SW480 (cell line): ENCODE data around the gene C1QL1.
A peak's percentile ranks its signal among the peaks of the same experiment; 100 is the strongest.

Experiments used
- DNase-seq: peaks from one replicate; pipeline ENCODE4 v3.0.0-alpha.2; 2016; ENCODE audit warnings: low spot score

C1QL1 gene

DNA sequence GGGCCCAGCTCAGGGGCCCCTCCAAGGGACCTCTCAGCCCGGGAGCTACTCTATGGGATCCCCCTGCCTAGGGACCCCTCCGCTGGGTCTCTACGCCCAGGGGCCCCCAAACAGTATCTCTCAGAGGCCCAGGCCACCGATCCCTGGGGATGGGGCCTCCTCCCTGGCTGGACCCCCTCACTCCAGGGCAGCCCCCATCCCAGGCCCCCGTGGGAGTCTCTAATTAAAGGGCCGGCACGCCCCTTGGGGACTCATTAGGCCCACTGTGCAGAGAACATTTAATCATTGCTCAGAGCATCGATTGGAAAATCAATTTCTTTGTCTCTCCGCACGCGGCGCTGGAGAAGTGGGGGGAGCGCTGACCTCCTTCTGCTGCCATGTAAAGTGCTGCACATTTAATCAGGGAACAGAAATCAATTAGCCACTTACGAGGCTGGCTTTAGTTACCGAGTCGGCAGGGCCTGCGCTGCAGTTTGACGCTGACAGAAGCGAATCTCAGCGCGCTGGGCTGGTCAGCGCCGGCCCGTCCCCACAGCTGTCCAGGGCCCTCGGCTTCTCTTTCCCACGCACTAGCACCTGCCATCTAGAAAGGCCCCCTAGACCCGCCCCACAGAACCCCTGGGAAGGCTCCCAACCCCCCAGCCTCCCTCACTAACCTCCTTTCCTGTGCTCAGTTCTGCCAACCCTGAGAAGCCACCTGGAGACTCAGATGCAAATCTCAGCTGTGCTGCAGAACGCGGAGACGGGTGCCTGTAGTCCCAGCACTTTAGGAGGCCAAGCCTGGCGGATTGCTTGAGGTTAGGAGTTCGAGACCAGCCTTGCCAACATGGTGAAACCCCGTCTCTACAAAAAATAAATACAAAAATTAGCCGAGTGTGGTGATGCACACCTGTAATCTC, 20.2 kb upstream of the C1QL1 start:
- no peak for DNase-seq

DNA sequence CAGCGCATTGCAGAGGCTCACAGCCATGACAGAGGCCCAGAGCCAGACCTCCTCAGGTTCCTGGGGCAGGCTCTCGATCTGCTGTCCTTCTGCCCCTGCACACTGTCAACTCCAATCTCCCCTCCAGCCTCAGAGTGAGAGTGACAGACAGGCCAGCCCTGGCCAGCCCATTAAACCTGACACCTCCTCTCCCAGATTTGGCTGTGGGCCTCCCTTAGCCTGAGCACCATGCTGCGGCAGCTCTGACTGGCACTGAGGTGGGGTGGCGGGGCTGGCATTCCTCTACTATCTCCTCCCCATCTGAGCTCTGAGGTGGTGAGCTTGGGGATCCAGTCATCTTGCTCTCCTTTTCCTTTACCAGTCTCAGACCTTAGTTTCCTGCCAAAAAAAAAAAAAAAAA, 15.5 kb upstream of the C1QL1 start:
- DNase-seq = no peak

DNA sequence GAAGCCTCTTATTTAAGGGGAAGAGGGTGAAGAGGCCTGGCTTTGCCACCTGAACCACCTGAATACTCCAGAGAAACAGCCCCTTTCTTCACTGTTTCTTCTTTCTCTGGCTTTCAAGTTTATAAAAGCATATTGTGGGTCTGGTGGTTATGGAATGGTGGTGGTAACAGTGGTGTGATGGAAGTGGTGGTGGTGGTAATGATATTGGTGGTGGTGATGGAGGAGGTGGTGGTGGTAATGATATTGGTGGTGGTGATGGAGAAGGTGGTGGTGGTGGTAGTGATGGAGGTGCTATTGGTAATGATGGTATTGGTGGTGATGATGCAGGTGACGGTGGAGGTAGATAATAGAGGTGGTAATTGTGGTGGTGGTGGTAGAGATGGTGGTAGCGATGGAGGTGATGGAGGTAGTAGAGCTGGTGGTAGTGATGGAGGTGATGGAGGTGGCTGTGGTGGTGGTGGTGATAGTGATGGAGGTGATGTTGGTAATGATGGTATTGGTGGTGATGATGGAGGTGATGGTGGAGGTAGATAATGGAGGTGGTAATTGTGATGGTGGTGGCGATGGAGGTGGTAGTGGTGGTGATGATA, 14.1 kb upstream of the C1QL1 start:
- DNase-seq = no peak

DNA sequence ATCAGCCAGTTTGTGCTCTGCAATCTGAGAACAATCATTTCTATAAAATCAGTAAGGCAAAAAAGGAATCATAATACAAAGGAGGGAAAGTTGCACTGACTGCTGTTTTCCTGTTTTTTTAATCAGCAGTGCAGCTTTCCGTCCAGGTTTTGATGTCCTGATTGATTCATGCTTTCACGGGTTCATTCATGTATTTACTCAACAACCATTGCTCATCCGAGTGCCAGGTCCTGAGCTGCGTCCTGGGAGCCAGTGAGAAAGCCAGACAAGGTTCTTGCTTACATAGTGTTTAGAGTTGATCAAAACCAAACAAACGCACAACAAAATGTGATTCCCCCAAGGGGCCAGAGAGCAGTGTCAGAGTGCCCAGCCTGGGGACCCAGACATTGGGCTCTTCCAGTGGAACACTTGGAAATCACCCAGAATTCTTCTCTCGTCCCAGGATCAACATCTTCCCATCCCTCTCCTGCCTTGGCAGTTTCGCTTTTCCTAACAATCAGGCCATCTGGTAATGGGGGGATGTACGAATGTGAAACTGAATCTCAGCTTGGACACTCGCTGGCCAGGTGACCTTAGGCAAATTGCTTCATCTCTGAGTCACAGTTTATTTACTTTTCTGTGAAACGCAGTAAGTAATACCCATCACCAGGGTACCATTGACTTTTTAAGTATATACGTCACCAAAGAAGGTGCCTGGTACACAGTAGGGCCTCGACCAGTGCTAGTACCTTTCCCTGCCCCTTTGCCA, 13.3 kb upstream of the C1QL1 start:
- DNase-seq = peak; percentile 46

DNA sequence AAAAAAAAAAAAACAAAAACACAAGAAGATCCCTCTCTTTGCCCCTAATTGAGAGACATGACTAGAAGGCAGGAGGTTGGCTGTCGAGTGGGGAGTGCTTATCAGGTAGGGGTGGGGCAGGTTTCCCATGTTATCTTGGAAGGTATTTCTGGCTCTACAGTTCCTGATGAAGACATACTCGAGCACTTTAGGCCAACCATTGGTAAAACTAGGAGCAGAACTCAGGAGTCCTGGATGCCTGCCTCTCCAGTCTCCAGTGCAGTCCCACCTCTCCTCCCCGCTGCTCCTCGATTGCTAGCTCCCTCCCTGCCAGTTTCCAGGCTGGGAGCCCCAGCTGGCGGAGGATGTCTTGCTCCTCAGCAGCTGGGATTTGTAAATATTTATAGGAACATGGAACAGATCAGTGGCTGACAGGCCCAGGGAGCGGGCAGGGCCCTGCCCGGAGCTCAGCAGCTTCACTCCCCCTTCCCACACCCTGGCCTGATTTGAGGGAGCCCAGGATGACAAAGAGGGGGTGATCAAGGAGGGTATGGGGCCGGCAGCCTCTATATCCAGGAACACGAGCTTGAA, 11.4 kb upstream of the C1QL1 start:
- DNase-seq = no peak

GRCh38 chr17:44978807-44979206, 10.7 kb upstream of the C1QL1 start:
- no peak for DNase-seq

DNA sequence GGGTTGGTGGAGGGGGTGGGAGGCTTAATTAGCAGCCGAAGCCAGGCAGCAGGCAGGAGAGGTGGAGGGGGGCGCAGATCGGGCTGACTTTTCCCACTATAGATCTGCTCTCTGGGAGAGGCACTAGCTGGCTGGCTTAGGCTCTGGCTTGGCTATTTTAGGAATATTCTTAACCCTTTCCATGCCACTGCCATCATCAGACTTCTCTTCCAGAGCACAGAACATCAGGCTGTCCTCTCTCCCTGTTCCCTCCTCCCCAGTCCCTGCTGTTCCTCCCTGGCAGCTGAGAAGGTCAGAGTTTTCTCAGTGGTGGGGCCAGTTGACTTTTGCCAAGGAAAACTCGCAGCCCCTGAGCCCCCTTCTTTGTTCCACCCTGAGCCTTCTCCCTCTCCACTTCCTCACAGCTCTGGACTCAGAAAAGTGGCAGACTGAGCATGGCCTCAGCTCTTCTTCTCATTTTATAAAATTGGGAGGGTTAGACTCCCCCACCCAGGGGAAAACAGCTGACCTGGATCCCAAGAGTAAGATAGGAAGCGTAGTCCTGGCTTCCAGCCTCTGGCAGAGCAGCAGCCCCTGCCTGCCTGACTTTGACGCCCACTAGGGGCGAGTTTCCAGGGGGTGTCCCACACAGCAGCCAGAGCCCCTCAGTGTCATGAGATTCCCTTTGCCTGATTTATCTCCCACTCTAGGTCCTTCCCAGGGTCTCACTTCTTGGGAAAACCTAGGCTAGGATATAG, 9.9 kb upstream of the C1QL1 start:
- DNase-seq = no peak

GRCh38 chr17:44977065-44977464, 9.0 kb upstream of the C1QL1 start:
- no peak for DNase-seq

- DNase-seq = no peak
Measured at GRCh38 chr17:44976206-44976605, 8.1 kb upstream of the C1QL1 start.

- no peak for DNase-seq
Measured at GRCh38 chr17:44972953-44973352, 4.8 kb upstream of the C1QL1 start.

DNA sequence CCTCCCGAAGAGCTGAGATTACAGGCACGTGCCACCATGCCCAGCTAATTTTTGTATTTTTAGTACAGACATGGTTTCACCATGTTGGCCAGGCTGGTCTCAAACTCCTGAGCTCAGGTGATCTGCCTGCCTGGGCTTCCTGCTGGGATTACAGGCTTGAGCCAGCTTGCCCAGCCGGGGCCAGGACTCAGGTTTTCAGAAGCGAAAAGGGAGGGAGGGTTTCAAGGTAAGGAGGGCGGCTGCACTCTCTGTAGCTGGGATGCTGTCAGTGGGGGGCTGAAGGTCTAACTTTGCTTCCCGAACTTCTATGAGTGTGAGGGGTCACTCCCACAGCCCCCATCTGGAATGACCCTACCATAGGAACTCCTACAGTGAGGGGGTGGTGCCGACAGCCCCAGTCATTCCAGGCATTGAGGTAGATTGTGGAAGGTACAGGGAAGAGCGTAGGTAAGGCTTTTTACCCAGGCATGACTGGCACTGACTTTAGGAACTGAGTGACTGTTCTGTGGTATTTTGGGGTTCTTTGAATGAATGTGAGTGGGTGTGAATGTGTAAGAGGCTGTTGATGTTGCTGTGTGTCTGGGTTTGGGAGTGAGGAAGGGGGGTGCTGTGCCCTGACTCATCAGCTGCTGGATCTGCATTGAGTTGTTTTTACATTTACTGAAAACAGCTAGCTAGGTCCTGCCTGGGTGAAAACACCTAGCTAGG, 3.8 kb upstream of the C1QL1 start:
- peak; percentile 41 for DNase-seq

- DNase-seq = no peak
Measured at GRCh38 chr17:44970136-44970741, 2.1 kb upstream of the C1QL1 start.

GRCh38 chr17:44969144-44969780, 1.2 kb upstream of the C1QL1 start:
- DNase-seq = no peak

- no peak for DNase-seq
Measured at GRCh38 chr17:44967907-44968224, 237 bp downstream of the C1QL1 start.

DNA sequence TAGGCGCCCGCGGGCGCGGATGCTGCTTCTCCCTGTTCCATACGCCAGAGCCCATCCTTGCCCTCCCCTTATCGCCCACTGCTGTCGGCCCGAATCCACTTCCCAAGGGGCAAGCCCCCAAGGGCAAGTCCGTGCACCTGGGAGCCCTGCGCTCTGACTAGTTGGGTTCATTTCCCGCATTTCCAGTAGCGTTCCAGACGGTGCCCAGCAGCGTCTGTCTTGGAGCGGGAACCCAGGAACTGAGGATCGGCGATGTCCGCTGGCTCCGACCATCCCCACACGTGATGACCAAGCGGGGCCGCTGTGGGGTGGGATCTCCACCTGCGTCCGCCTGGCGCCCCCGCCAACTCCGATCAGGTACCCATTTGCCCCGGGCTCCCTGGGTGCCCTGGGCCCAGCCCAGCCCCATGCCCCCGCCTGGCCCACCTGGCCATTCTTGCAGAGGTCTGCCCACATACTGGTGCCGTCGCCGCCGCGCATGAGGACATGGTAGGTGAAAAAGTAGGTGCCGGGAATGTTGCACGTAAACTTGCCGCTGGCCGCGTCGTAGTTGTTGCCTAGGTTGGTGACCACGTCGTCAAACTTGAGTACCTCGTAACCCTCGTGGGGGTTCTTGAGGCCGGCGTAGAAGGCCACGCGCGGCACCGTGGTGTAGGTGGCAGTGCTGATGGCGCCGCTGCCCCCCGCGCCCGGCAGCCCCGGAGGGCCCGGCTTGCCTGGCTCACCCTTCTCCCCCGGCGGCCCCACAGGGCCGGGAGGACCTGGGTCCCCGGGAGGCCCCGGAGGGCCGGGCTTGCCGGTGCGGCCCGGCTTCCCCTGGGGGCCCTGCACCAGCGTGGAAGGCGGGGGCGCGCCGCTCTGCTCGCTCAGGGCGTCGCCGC, 837 bp downstream of the C1QL1 start:
- DNase-seq = no peak

DNA sequence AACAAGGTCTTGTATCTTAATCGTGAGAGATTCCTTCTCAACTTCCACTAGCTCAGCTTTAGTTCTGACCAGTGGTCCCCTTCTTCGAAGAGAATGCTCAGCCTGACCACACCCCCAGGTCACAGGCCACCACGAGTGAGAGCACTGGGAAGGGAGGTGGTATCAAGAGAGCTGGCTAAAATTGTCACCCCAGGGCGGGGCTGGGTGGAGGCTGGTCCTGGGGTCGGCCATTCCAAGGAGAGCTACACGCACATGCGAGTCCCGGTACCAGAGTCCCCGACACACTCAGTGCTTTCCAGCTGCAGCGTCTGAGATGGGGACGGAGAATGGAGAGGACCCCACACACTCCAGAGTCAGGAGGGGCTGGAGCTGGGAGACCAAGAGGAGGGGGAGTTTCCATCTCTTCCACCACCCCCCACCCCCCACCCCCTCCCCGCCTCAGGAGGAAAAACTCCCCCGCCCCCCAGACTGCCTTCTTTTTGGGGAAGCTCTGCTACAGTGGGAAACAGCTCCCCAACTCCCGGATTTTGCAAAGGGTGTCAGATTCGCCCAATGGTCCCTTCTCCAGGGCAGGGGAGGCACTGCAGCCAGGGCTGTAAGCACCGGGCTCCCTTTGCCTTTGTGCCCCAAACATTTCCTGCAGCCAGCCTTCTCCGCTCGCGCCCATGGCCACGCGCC, 1.6 kb downstream of the C1QL1 start:
- DNase-seq = no peak

GRCh38 chr17:44965481-44966234, 2.4 kb downstream of the C1QL1 start:
- DNase-seq = no peak

- DNase-seq = no peak
Measured at GRCh38 chr17:44961921-44962350, 6.2 kb downstream of the C1QL1 start.
